Left ventricle myocardium inferior (tissue), 1 donor: Measurements from ENCODE around the gene DYNLT5. TPM values are rescaled to one million over a fixed set of nuclear protein-coding genes. Genes with fewer than 3 reads are reported as not detected.
A peak's percentile ranks its signal among the peaks of the same experiment; 100 is the strongest.
"Not testable (repeated sequence)": the region's sequence is repeated elsewhere in the genome, so short reads cannot be mapped to it uniquely, and the experiment has no call there.

Source experiments
- DNase-seq: peaks from one replicate; pipeline ENCODE4 v3.0.0-alpha.2; 2020
- H3K27ac ChIP-seq: fragments of 200-600 bp; replicated peaks from 2 replicates; pipeline ENCODE4 v1.8.0; 2021
- H3K27me3 ChIP-seq: fragments of 200-600 bp; 2 replicates; pipeline ENCODE4 v1.8.0; 2021; ENCODE audit warnings: low read depth
- H3K36me3 ChIP-seq: fragments of 200-600 bp; 2 replicates; pipeline ENCODE4 v1.8.0; 2021
- H3K4me1 ChIP-seq: fragments of 200-600 bp; 2 replicates; pipeline ENCODE4 v1.8.0; 2021
- H3K4me3 ChIP-seq: fragments of 200-600 bp; 2 replicates; pipeline ENCODE4 v1.8.0; 2021; ENCODE audit warnings: mild to moderate bottlenecking, moderate library complexity
- H3K9me3 ChIP-seq: fragments of 200-600 bp; replicated peaks from 2 replicates; pipeline ENCODE4 v1.8.0; 2021
- intact Hi-C: fragments of 100-400 bp; cut with micrococcal nuclease; formaldehyde crosslinking; loops from one replicate; pipeline ENCODE4 v1.11.0; 2022
- total RNA-seq: library from RNA; stranded (reverse); fragmentation: NEBNext Ultra II Directional; extraction: Animal tissue kit (Norgen Biotek cat#: 25700); gene quantifications from one replicate; pipeline ENCODE4 v1.2.1, GENCODE V29; 2021
- TF ChIP-seq, protein P1 (sequence below): fragments of 200-600 bp; IDR thresholded peaks from 2 replicates; pipeline ENCODE4 v1.8.0; 2021; ENCODE audit warnings: antibody characterized with exemption, mild to moderate bottlenecking, borderline replicate concordance
- donor health status: DM: no; HTN: yes; CAD: no; lungs with severe emphysema.

The DYNLT5 gene
- total RNA-seq, 1 donor from 2014 or later: 3.1 TPM

DNA sequence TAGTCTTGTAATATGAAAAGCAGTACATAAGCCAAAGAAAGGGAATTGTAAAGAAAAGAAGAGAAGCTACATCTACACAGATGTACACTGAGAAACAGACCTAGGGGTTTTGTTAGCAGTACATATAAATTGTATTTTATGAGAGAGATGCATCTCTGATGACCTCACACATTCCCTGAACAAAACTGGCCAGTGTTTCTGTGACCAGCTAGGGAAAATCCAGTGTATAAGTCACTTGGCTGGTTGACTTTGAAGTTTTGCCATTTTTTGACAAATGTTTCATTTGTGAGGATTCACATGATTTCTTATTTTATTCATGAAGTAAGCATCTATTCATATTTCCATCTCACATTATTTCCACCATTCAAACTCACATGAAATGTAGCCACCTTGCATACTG is 28.3 kb upstream of the DYNLT5 start:
- Histone ChIP-seq H3K36me3 (no peaks in the 10 kb centered on the region), H3K4me3 (no peak overlapping the region), H3K27ac (no peak overlapping the region), H3K9me3 (no peaks in the 10 kb centered on the region), H3K4me1 (peaks cover 8% of the 10 kb centered on the region), H3K27me3 (no peaks in the 10 kb centered on the region)
- intact Hi-C loops: loop anchor here (10.0 kb wide), 1 partner anchor 469 kb away; no protein-coding TSS in a partner anchor
- DNase-seq: no peak
- TF ChIP-seq, protein P1, sequence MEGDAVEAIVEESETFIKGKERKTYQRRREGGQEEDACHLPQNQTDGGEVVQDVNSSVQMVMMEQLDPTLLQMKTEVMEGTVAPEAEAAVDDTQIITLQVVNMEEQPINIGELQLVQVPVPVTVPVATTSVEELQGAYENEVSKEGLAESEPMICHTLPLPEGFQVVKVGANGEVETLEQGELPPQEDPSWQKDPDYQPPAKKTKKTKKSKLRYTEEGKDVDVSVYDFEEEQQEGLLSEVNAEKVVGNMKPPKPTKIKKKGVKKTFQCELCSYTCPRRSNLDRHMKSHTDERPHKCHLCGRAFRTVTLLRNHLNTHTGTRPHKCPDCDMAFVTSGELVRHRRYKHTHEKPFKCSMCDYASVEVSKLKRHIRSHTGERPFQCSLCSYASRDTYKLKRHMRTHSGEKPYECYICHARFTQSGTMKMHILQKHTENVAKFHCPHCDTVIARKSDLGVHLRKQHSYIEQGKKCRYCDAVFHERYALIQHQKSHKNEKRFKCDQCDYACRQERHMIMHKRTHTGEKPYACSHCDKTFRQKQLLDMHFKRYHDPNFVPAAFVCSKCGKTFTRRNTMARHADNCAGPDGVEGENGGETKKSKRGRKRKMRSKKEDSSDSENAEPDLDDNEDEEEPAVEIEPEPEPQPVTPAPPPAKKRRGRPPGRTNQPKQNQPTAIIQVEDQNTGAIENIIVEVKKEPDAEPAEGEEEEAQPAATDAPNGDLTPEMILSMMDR: no peak

DNA sequence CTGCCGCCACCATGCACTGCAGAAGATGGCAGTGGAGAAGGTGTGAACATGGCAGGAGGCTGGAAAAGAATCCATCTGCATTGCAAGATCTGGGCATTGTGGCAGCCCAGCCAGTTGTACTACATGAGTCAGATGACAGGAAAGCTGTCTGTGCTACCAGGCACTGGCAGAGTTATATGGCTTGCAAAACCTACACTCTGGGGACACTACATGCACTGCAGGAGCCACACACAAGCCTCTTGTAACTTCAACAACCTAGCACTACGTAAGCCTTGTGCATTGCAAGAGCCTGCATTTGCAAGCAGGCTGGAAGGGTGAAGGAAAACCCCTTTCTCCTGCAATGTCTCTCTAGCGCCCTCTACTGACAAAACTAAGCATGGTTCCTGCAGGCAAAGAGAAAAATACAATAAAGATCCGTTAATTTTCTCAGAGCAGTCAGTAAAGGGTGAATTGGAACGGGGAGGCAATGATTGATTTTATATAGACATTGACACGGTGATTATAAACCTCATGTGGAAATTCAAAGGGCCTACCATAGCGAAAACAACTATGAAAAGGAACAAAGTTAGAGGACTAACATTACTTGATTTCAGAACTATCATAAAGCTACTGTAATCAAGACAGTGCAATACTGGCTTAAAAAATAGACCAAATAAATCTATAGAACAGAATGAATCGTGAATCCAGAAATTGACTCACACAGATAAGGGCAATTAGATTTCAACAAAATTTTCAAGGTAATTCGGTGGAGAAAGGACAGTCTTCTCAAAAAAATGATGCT is 26.2 kb upstream of the DYNLT5 start:
- no peaks in the 10 kb centered on the region for H3K27me3 ChIP-seq
- no peaks in the 10 kb centered on the region for H3K36me3 ChIP-seq
- peak; percentile 14 for DNase-seq
- peaks cover 8% of the 10 kb centered on the region for H3K4me1 ChIP-seq
- TF ChIP-seq, protein P1: peak; percentile 98
- intact Hi-C loops: loop anchor here (10.0 kb wide), 1 partner anchor 471 kb away; no protein-coding TSS in a partner anchor
- H3K4me3 ChIP-seq: no peak overlapping the region
- H3K9me3 ChIP-seq: no peaks in the 10 kb centered on the region
- H3K27ac ChIP-seq: no peak overlapping the region

DNA sequence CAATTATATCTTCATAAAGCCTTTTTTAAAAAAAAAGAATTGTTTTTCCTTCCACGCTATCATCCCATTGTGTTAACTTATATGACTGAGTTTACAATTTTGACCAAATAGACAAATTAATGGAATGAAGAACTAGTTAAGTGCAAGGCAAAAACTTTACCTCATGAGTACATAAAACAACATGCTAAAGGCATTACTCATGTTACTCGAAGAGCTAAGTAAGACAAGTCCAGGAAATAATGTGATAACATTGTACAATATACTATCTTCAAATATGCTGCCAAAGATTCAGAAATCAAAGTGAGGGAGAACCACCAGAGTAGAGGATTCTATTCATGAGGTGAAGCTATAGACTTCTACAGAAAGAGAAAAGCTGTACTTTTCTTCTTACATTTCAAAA is 24.2 kb upstream of the DYNLT5 start:
- no peaks in the 10 kb centered on the region for H3K9me3 ChIP-seq
- TF ChIP-seq, protein P1: no peak
- no peak overlapping the region for H3K27ac ChIP-seq
- no peaks in the 10 kb centered on the region for H3K27me3 ChIP-seq
- DNase-seq: no peak
- H3K4me3 ChIP-seq: no peak overlapping the region
- no peaks in the 10 kb centered on the region for H3K36me3 ChIP-seq
- peaks cover 8% of the 10 kb centered on the region for H3K4me1 ChIP-seq
- intact Hi-C loops: loop anchor here (10.0 kb wide), 1 partner anchor 473 kb away; no protein-coding TSS in a partner anchor

DNA sequence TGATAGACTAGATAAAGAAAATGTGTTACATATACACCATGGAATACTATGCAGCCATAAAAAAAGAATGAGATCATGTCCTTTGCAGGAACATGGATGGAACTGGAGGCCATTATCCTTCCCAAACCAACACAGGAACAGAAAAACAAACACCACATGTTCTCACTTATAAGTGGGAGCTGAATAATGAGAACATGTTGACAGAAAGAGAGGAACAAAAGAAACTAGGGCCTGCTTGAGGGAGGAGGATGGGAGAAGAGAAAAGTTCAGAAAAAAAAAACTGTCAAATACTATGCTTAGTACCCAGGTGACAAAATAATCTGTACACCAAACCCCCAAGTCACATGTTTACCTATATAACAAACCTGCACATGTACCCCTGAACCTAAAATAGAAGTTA is 23.5 kb upstream of the DYNLT5 start:
- not testable (repeated sequence) for H3K27me3 ChIP-seq, H3K4me1 ChIP-seq, H3K9me3 ChIP-seq, DNase-seq, H3K36me3 ChIP-seq, H3K4me3 ChIP-seq
- intact Hi-C loops: loop anchor here (10.0 kb wide), 1 partner anchor 474 kb away; no protein-coding TSS in a partner anchor
- peak overlapping the region; percentile 56 for H3K27ac ChIP-seq

DNA sequence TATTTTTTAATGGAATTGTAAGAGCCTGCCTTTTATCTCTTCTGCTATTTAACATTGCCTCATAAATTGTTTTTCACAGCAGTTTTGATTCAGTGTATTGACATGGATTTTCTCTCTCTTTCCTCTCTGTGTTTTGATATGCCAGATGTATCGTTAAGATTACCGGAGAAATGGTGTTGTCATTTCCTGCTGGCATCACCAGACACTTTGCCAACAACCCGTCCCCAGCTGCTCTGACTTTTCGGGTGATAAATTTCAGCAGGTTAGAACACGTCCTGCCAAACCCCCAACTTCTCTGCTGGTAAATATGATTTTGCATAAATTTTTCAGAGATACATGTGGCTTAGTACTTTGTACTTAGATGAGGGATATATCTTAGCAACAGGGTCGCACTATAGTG is 23.1 kb upstream of the DYNLT5 start:
- H3K27ac ChIP-seq: peak overlapping the region; percentile 56

More for the DNA sequence above, 23.1 kb upstream of the DYNLT5 start:
- Histone ChIP-seq H3K9me3 (no peaks in the 10 kb centered on the region), H3K4me3 (no peak overlapping the region), H3K36me3 (no peaks in the 10 kb centered on the region), H3K4me1 (peaks cover 8% of the 10 kb centered on the region), H3K27me3 (no peaks in the 10 kb centered on the region)
- TF ChIP-seq, protein P1: no peak
- intact Hi-C loops: loop anchor here (10.0 kb wide), 1 partner anchor 474 kb away; no protein-coding TSS in a partner anchor
- no peak for DNase-seq
